NT2/D1 (cell line): Measurements from ENCODE around the gene POLR2A.
"Not testable (repeated sequence)": the region's sequence is repeated elsewhere in the genome, so short reads cannot be mapped to it uniquely, and the experiment has no call there.

Experiments used
- DNase-seq: peaks from one replicate; pipeline ENCODE4 v3.0.0-alpha.2; 2011; ENCODE audit warnings: low read depth, low spot score
- H3K27me3 ChIP-seq: 2 replicates; pipeline ENCODE4 v1.6.0; 2011; ENCODE audit warnings: mild to moderate bottlenecking; ENCODE audit not compliant: insufficient read length, insufficient read depth
- H3K36me3 ChIP-seq: 2 replicates; pipeline ENCODE4 v1.6.1; 2011; ENCODE audit warnings: mild to moderate bottlenecking, low read length, mixed read lengths; ENCODE audit not compliant: insufficient read depth, insufficient read length
- H3K4me1 ChIP-seq: 2 replicates; pipeline ENCODE4 v1.5.1; 2011; ENCODE audit not compliant: insufficient read depth, insufficient read length
- H3K4me3 ChIP-seq: 2 replicates; pipeline ENCODE4 v1.5.1; 2011; ENCODE audit warnings: low read depth; ENCODE audit not compliant: insufficient read length
- H3K9ac ChIP-seq: 2 replicates; pipeline ENCODE4 v1.6.0; 2011; ENCODE audit warnings: low read depth; ENCODE audit not compliant: insufficient read length
- H3K9me3 ChIP-seq: 2 replicates; pipeline ENCODE4 v1.5.1; 2011; ENCODE audit warnings: mild to moderate bottlenecking, low read length; ENCODE audit not compliant: insufficient read depth
- SUZ12 ChIP-seq: IDR thresholded peaks from 2 replicates; pipeline ENCODE4 v1.6.1; 2011; ENCODE audit not compliant: insufficient read length, insufficient read depth; ENCODE audit errors: extremely low read depth
- YY1 ChIP-seq: IDR thresholded peaks from 2 replicates; pipeline ENCODE4 v1.6.1; 2011; ENCODE audit not compliant: insufficient read length, insufficient read depth
- ZNF274 ChIP-seq: IDR thresholded peaks from 2 replicates; pipeline ENCODE4 v1.6.1; 2011; ENCODE audit warnings: mild to moderate bottlenecking, low read depth, low read length

Gene POLR2A

GRCh38 chr17:7468290-7468689 lies 15.9 kb upstream of the POLR2A start:
- Histone ChIP-seq H3K9ac (no peak overlapping the region), H3K27me3 (no peaks in the 10 kb centered on the region), H3K4me3 (no peak overlapping the region), H3K4me1 (peaks cover 3% of the 10 kb centered on the region), H3K9me3 (no peaks in the 10 kb centered on the region), H3K36me3 (peaks cover 19% of the 10 kb centered on the region)
- DNase-seq, result no peak
- TF ChIP-seq YY1 (no peak), SUZ12 (no peak), ZNF274 (no peak)

DNA sequence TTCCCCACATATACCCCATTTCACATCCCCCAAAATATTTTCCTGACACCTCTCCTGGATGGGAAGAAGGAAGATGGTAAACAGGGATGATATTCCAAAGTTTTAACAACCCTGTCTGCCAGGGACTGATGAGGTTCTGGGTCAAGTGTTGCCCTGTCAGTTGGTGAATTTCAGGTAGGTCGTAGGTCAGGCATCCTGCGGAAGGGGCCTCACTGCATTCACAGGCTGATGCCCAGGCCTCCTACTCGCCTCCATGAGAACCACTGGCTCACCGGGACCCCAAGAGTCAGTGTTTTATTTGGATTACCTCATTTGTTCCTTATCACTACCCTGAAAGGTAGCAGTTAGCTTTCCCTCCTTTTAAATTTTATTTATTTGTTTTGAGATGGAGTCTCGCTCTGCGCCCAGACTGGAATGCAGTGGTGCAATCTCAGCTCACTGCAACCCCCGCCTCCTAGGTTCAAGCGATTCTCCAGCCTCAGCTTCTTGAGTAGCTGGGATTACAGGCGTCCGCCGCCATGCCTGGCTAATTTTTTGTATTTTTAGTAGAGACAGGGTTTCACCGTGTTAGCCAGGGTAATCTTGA lies 15.3 kb upstream of the POLR2A start:
- Histone ChIP-seq H3K36me3 (peaks cover 15% of the 10 kb centered on the region), H3K9me3 (no peaks in the 10 kb centered on the region), H3K4me3 (no peak overlapping the region), H3K9ac (no peak overlapping the region), H3K4me1 (peaks cover 3% of the 10 kb centered on the region), H3K27me3 (no peaks in the 10 kb centered on the region)
- TF ChIP-seq ZNF274 (no peak), YY1 (no peak), SUZ12 (no peak)
- no peak for DNase-seq

DNA sequence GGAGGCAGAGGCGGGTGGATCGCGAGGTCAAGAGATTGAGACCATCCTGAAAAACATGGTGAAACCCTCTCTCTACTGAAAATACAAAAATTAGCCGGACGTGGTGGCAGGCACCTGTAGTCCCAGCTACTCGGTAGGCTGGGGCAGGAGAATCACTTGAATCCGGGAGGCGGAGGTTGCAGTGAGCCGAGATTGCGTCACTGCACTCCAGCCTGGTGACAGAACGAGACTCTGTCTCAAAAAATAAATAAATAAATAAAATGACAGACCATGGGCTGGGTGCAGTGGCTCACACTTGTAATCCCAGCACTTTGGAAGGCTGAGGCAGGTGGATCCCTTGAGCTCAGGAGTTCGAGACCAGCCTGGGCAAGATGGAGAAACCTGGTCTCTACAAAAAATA lies 14.3 kb upstream of the POLR2A start:
- H3K36me3 ChIP-seq, result peaks cover 13% of the 10 kb centered on the region
- H3K27me3 ChIP-seq, H3K9me3 ChIP-seq, H3K9ac ChIP-seq, H3K4me1 ChIP-seq, DNase-seq, H3K4me3 ChIP-seq: not testable (repeated sequence)

- not testable (repeated sequence) for H3K4me1 ChIP-seq, H3K4me3 ChIP-seq, H3K27me3 ChIP-seq, H3K9ac ChIP-seq, DNase-seq, H3K9me3 ChIP-seq
- H3K36me3 ChIP-seq, result peaks cover 11% of the 10 kb centered on the region
Measured at GRCh38 chr17:7470457-7470973, 13.7 kb upstream of the POLR2A start.

DNA sequence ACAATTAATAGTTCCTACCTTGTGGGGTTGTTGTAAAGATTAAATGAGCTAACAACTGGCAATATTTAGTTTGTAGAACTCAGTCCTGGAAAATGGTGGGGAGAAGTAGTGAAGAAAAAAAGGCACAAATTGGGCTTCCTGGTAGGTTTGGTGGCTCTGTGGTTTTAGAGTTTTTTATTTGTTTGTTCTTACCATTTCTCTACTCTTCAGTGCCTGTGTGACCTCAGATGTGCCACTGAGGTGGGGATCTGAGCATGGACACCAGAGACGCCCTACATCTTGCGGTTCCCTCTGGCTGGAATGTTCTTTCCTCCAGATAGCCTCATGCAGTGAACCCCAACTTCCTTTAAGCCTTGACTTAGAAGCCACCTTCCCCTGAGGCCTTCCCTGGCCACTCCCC lies 12.4 kb upstream of the POLR2A start:
- no peak overlapping the region for H3K9ac ChIP-seq
- no peak for TF ChIP-seq ZNF274
- TF ChIP-seq YY1, result no peak
- no peak for TF ChIP-seq SUZ12
- no peaks in the 10 kb centered on the region for H3K9me3 ChIP-seq
- peaks cover 6% of the 10 kb centered on the region for H3K36me3 ChIP-seq
- H3K4me1 ChIP-seq, result peaks cover 4% of the 10 kb centered on the region
- no peak overlapping the region for H3K4me3 ChIP-seq
- H3K27me3 ChIP-seq, result no peaks in the 10 kb centered on the region
- DNase-seq, result no peak

- peaks cover 16% of the 10 kb centered on the region for H3K4me1 ChIP-seq
- not testable (repeated sequence) for H3K9ac ChIP-seq, H3K27me3 ChIP-seq, DNase-seq, H3K36me3 ChIP-seq, H3K4me3 ChIP-seq, H3K9me3 ChIP-seq
Measured at GRCh38 chr17:7474767-7475166, 9.4 kb upstream of the POLR2A start.

GRCh38 chr17:7475764-7476422 lies 8.3 kb upstream of the POLR2A start:
- TF ChIP-seq SUZ12 (no peak), YY1 (no peak), ZNF274 (no peak)
- no peaks in the 10 kb centered on the region for H3K27me3 ChIP-seq
- peaks cover 2% of the 10 kb centered on the region for H3K36me3 ChIP-seq
- no peak overlapping the region for H3K4me3 ChIP-seq
- DNase-seq, result no peak
- H3K4me1 ChIP-seq, result peaks cover 18% of the 10 kb centered on the region
- no peaks in the 10 kb centered on the region for H3K9me3 ChIP-seq
- peak overlapping the region; percentile 9 for H3K9ac ChIP-seq

- no peak for DNase-seq
- no peaks in the 10 kb centered on the region for H3K27me3 ChIP-seq
- no peaks in the 10 kb centered on the region for H3K9me3 ChIP-seq
- peaks cover 2% of the 10 kb centered on the region for H3K36me3 ChIP-seq
- peaks cover 18% of the 10 kb centered on the region for H3K4me1 ChIP-seq
- no peak overlapping the region for H3K4me3 ChIP-seq
- peak overlapping the region; percentile 9 for H3K9ac ChIP-seq
- TF ChIP-seq SUZ12, result no peak
- no peak for TF ChIP-seq ZNF274
- no peak for TF ChIP-seq YY1
Measured at GRCh38 chr17:7476494-7476893, 7.7 kb upstream of the POLR2A start.
